22Rv1 (cell line): ENCODE results near the gene CHD2.

ENCODE experiments used
- CTCF ChIP-seq: fragments of 450-650 bp; IDR thresholded peaks from 2 replicates; pipeline ENCODE4 v1.5.1; 2017; ENCODE audit warnings: mild to moderate bottlenecking
- ZFX ChIP-seq: fragments of 450-650 bp; IDR thresholded peaks from 2 replicates; pipeline ENCODE4 v1.6.1; 2017; ENCODE audit warnings: antibody characterized with exemption, borderline replicate concordance

GRCh38 chr15:92883876-92884435 is 16.2 kb upstream of the CHD2 start:
- no peak for TF ChIP-seq CTCF
- TF ChIP-seq ZFX: no peak
